Neural progenitor cell (in vitro differentiated cells): ENCODE measurements around the gene CCDC68.

ENCODE experiments used
- CTCF ChIP-seq: fragments of 200-600 bp; sonication (generic); IDR thresholded peaks from 2 replicates; pipeline ENCODE4 v1.5.1; 2017; ENCODE audit warnings: antibody characterized with exemption, mild to moderate bottlenecking
- EZH2 ChIP-seq: fragments of 200-600 bp; sonication (generic); IDR thresholded peaks from 2 replicates; pipeline ENCODE4 v1.6.1; 2017; ENCODE audit warnings: antibody characterized with exemption, mild to moderate bottlenecking, moderate library complexity
- EZH2phosphoT487 ChIP-seq: fragments of 200-600 bp; sonication (generic); IDR thresholded peaks from 2 replicates; pipeline ENCODE4 v1.6.1; 2017; ENCODE audit warnings: antibody characterized with exemption

- TF ChIP-seq CTCF = no peak
- no peak for TF ChIP-seq EZH2
- TF ChIP-seq EZH2phosphoT487 = no peak
Measured at GRCh38 chr18:54888378-54888777, 70.9 kb downstream of the CCDC68 start.
